Endodermal cell (in vitro differentiated cells): ENCODE results near the gene ZBTB16. TPM values are rescaled to one million over a fixed set of nuclear protein-coding genes. Genes with fewer than 3 reads are reported as not detected.

Experiments used
- DNase-seq: peaks from one replicate; pipeline ENCODE4 v3.0.0-alpha.2; 2017
- H3K27ac ChIP-seq: 2 replicates; pipeline ENCODE4 v1.5.1; 2013; ENCODE audit warnings: mild to moderate bottlenecking, low read depth, low read length, moderate library complexity
- H3K27me3 ChIP-seq: 2 replicates; pipeline ENCODE4 v1.6.1; 2013; ENCODE audit warnings: mild to moderate bottlenecking, low read length, moderate library complexity; ENCODE audit not compliant: insufficient read depth, control insufficient read depth, poor library complexity, severe bottlenecking
- H3K36me3 ChIP-seq: 2 replicates; pipeline ENCODE4 v1.7.0; 2013; ENCODE audit warnings: mild to moderate bottlenecking, low read length, moderate library complexity; ENCODE audit not compliant: control insufficient read depth, insufficient read depth
- H3K4me1 ChIP-seq: one replicate; pipeline ENCODE4 v1.7.0; 2013; ENCODE audit warnings: low read length; ENCODE audit not compliant: control insufficient read depth, insufficient read depth
- H3K4me3 ChIP-seq: 2 replicates; pipeline ENCODE4 v1.5.1; 2013; ENCODE audit warnings: mild to moderate bottlenecking, low read length, moderate library complexity
- H3K9ac ChIP-seq: 2 replicates; pipeline ENCODE4 v1.6.1; 2013; ENCODE audit warnings: mild to moderate bottlenecking, low read length, moderate library complexity; ENCODE audit not compliant: poor library complexity, severe bottlenecking; ENCODE audit errors: extremely low read depth
- H3K9me3 ChIP-seq: 2 replicates; pipeline ENCODE4 v1.6.1; 2013; ENCODE audit warnings: mild to moderate bottlenecking, low read length, moderate library complexity; ENCODE audit not compliant: control insufficient read depth
- H3K27ac Mint-ChIP-seq: 2 replicates; pipeline ENCODE4 v1.8.0; 2020; ENCODE audit warnings: mixed read lengths
- H3K27me3 Mint-ChIP-seq: 2 replicates; pipeline ENCODE4 v1.8.0; 2021; ENCODE audit warnings: mild to moderate bottlenecking, mixed read lengths; ENCODE audit not compliant: insufficient read depth
- H3K36me3 Mint-ChIP-seq: 2 replicates; pipeline ENCODE4 v1.8.0; 2020; ENCODE audit warnings: low read depth, mixed read lengths
- H3K4me1 Mint-ChIP-seq: 2 replicates; pipeline ENCODE4 v1.8.0; 2020; ENCODE audit warnings: mixed read lengths
- H3K4me3 Mint-ChIP-seq: 2 replicates; pipeline ENCODE4 v1.8.0; 2020; ENCODE audit warnings: mild to moderate bottlenecking, moderate library complexity, mixed read lengths
- H3K9me3 Mint-ChIP-seq: 2 replicates; pipeline ENCODE4 v1.8.0; 2020; ENCODE audit warnings: mild to moderate bottlenecking, mixed read lengths
- CTCF ChIP-seq: fragments of 200-600 bp; sonication (generic); conservative IDR thresholded peaks from 2 replicates; pipeline ENCODE4 v1.5.0; 2021; ENCODE audit warnings: antibody characterized with exemption, mild to moderate bottlenecking
- WGBS, 2 experiments: methylation state at CpG; one replicate each; pipeline versions ENCODE4 v1.1.5 to v1.1.7; 2013; ENCODE audit warnings: missing lambda C conversion rate in 2 of 2, mixed read lengths in 1 of 2; ENCODE audit not compliant: insufficient coverage in 1 of 2, insufficient read length in 1 of 2; 5-methylcytosine and 5-hydroxymethylcytosine counted together
- total RNA-seq, 2 donors: library from RNA; stranded (reverse); fragmentation: NEBNext Ultra II Directional in 1 of 2; extraction: Animal tissue kit (Norgen Biotek cat#: 25700) in 1 of 2; gene quantifications; 2 replicates in 1 of 2; 3 replicates in 1 of 2; pipeline ENCODE4 v1.2.1, GENCODE V29; 2021

ZBTB16 gene
- total RNA-seq, 2 donors from 2014 or later: 4.1 to 5.8 TPM

GRCh38 chr11:114242032-114242431, 182.5 kb downstream of the ZBTB16 start:
- H3K27me3 Mint-ChIP-seq: peaks cover 3% of the 10 kb centered on the region
- peaks cover 4% of the 10 kb centered on the region for H3K4me1 Mint-ChIP-seq
- no peak for TF ChIP-seq CTCF
- H3K4me3 ChIP-seq: no peak overlapping the region
- no peak overlapping the region for H3K27ac Mint-ChIP-seq
- no peak overlapping the region for H3K27ac ChIP-seq
- no peaks in the 10 kb centered on the region for H3K9me3 Mint-ChIP-seq
- no peaks in the 10 kb centered on the region for H3K9me3 ChIP-seq
- no peaks in the 10 kb centered on the region for H3K36me3 Mint-ChIP-seq
- no peak for DNase-seq
- H3K4me3 Mint-ChIP-seq: no peak overlapping the region
- H3K36me3 ChIP-seq: no peaks in the 10 kb centered on the region
- H3K4me1 ChIP-seq: no peaks in the 10 kb centered on the region
- H3K27me3 ChIP-seq: no peaks in the 10 kb centered on the region
- H3K9ac ChIP-seq: no peak overlapping the region
- WGBS, 2 experiments: 93 to 99% methylated on average over 14 to 15 of the region's 15 CpGs

DNA sequence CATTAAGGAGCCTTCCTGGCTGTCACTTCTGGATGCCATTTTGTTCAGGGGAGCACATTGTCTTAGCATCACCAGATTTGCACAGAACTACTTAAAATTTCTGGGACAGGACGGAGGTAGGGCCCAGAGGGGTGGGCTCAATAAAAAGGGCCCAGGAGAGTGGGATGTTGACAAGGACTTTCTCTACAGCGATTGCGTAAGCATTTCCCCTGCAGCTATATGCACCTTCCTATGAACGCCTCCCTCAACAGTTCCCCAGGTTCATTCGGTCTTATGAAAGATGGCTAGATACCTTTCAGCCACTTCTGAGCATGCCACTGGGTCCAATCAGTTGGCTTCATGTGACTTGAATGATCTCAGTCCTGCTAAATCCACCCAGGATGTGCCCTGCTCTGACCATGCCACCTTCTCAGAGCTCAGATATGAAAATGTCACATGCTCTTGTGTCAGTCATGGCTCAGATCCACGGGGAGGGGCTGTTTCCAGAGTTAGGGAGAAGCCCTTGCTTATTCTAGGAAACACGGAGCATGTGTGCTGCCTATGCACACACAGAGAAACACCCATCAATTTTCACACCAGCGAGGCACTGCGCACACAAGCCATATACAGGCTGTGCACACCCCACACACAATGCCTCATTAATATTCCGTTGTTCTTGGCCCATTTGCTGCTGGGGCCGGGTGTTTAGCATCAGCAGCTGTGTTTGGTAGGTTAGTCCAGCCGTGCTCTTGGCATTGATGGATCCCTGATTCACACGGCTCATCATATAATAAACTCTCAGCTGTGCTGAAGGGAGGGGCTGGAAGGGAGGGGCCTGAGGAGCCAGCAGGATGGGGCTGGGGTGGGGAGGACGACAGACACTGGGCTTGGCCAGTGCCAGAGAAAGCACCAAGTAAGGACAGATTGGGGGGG, 184.2 kb downstream of the ZBTB16 start:
- DNase-seq: no peak
- no peaks in the 10 kb centered on the region for H3K9me3 ChIP-seq
- no peaks in the 10 kb centered on the region for H3K27me3 Mint-ChIP-seq
- 89 to 97% methylated on average over 5 to 14 of the region's 14 CpGs for WGBS, 2 experiments
- no peak overlapping the region for H3K4me3 ChIP-seq
- H3K4me1 ChIP-seq: no peaks in the 10 kb centered on the region
- H3K36me3 ChIP-seq: no peaks in the 10 kb centered on the region
- no peaks in the 10 kb centered on the region for H3K27me3 ChIP-seq
- H3K9ac ChIP-seq: no peak overlapping the region
- H3K27ac Mint-ChIP-seq: no peak overlapping the region
- H3K9me3 Mint-ChIP-seq: no peaks in the 10 kb centered on the region
- H3K27ac ChIP-seq: peak overlapping the region; percentile 95
- peaks cover 4% of the 10 kb centered on the region for H3K4me1 Mint-ChIP-seq
- TF ChIP-seq CTCF: no peak
- no peaks in the 10 kb centered on the region for H3K36me3 Mint-ChIP-seq
- H3K4me3 Mint-ChIP-seq: no peak overlapping the region

- no peak overlapping the region for H3K27ac Mint-ChIP-seq
- H3K36me3 Mint-ChIP-seq: no peaks in the 10 kb centered on the region
- TF ChIP-seq CTCF: no peak
- no peaks in the 10 kb centered on the region for H3K9me3 ChIP-seq
- no peaks in the 10 kb centered on the region for H3K27me3 ChIP-seq
- no peak overlapping the region for H3K9ac ChIP-seq
- no peak overlapping the region for H3K4me3 Mint-ChIP-seq
- no peaks in the 10 kb centered on the region for H3K9me3 Mint-ChIP-seq
- WGBS, 2 experiments: 90 to 98% methylated on average over 8 to 18 of the region's 18 CpGs
- H3K27ac ChIP-seq: peak overlapping the region; percentile 95
- no peak overlapping the region for H3K4me3 ChIP-seq
- H3K27me3 Mint-ChIP-seq: no peaks in the 10 kb centered on the region
- no peaks in the 10 kb centered on the region for H3K4me1 ChIP-seq
- H3K36me3 ChIP-seq: no peaks in the 10 kb centered on the region
- H3K4me1 Mint-ChIP-seq: peaks cover 3% of the 10 kb centered on the region
- DNase-seq: no peak
Observed at GRCh38 chr11:114244726-114245394, 185.3 kb downstream of the ZBTB16 start.
